HAP-1 (cell line): ENCODE results near the gene ESRRG.

ENCODE experiments used
- DNase-seq, 2 experiments: peaks; one replicate each; pipeline ENCODE4 v3.0.0-alpha.2; 2016 to 2020; ENCODE audit warnings: low spot score in 2 of 2
- H3K27me3 ChIP-seq: fragments of 250-450 bp; sonication (Bioruptor Pico); 2 replicates; pipeline ENCODE4 v1.5.1; 2020; ENCODE audit warnings: low read depth, mild to moderate bottlenecking, moderate library complexity
- H3K36me3 ChIP-seq: fragments of 250-450 bp; sonication (Bioruptor Pico); replicated peaks from 2 replicates; pipeline ENCODE4 v1.5.1; 2020; ENCODE audit warnings: mild to moderate bottlenecking
- H3K4me1 ChIP-seq: fragments of 250-450 bp; sonication (Bioruptor Pico); 2 replicates; pipeline ENCODE4 v1.5.1; 2020; ENCODE audit warnings: mild to moderate bottlenecking
- H3K4me3 ChIP-seq: fragments of 250-450 bp; sonication (Bioruptor Pico); 2 replicates; pipeline ENCODE4 v1.5.1; 2020; ENCODE audit warnings: mild to moderate bottlenecking, moderate library complexity
- H3K9me3 ChIP-seq: fragments of 250-450 bp; sonication (Bioruptor Pico); 2 replicates; pipeline ENCODE4 v1.5.1; 2020; ENCODE audit warnings: mild to moderate bottlenecking, moderate library complexity
- in situ Hi-C: fragments of 300-500 bp; cut with MboI; formaldehyde crosslinking; loops from 3 replicates; pipeline ENCODE4 v1.14.3; 2020; ENCODE audit warnings: low sequenced_read_pairs, inconsistent platforms, mixed read lengths

ESRRG gene

GRCh38 chr1:216688127-216688657, 35.0 kb downstream of the ESRRG start:
- in situ Hi-C loops: no loop called here
- H3K27me3 ChIP-seq: no peaks in the 10 kb centered on the region
- H3K36me3 ChIP-seq: no peaks in the 10 kb centered on the region
- H3K9me3 ChIP-seq: no peaks in the 10 kb centered on the region
- H3K4me3 ChIP-seq: no peak overlapping the region
- H3K4me1 ChIP-seq: peaks cover 4% of the 10 kb centered on the region; the same call in 1 of the 2 replicates
- no peak for DNase-seq

- Histone ChIP-seq H3K4me3 (no peak overlapping the region), H3K9me3 (no peaks in the 10 kb centered on the region), H3K36me3 (no peaks in the 10 kb centered on the region), H3K27me3 (no peaks in the 10 kb centered on the region), H3K4me1 (peaks cover 4% of the 10 kb centered on the region; the same call in 1 of the 2 replicates)
- in situ Hi-C loops: no loop called here
- peak in 1 of 2 experiments; percentile 23 for DNase-seq
Measured at GRCh38 chr1:216686860-216687766, 36.1 kb downstream of the ESRRG start.

- Histone ChIP-seq H3K36me3 (no peaks in the 10 kb centered on the region), H3K27me3 (no peaks in the 10 kb centered on the region), H3K4me3 (no peak overlapping the region), H3K9me3 (no peaks in the 10 kb centered on the region), H3K4me1 (peaks cover under 1% of the 10 kb centered on the region; the same call in 1 of the 2 replicates)
- no peak for DNase-seq
- in situ Hi-C loops: no loop called here
Measured at GRCh38 chr1:216682752-216683151, 40.5 kb downstream of the ESRRG start.

GRCh38 chr1:216679108-216679507, 44.1 kb downstream of the ESRRG start:
- Histone ChIP-seq H3K4me3 (no peak overlapping the region), H3K36me3 (no peaks in the 10 kb centered on the region), H3K27me3 (no peaks in the 10 kb centered on the region), H3K9me3 (no peaks in the 10 kb centered on the region), H3K4me1 (no peaks in the 10 kb centered on the region)
- in situ Hi-C loops: no loop called here
- no peak for DNase-seq

GRCh38 chr1:216670118-216670883, 52.9 kb downstream of the ESRRG start:
- Histone ChIP-seq H3K4me3 (no peak overlapping the region), H3K4me1 (peaks cover 10% of the 10 kb centered on the region), H3K9me3 (no peaks in the 10 kb centered on the region), H3K36me3 (no peaks in the 10 kb centered on the region), H3K27me3 (no peaks in the 10 kb centered on the region)
- DNase-seq: no peak
- in situ Hi-C loops: no loop called here

GRCh38 chr1:216666441-216666840, 56.8 kb downstream of the ESRRG start:
- no peaks in the 10 kb centered on the region for H3K27me3 ChIP-seq
- no peaks in the 10 kb centered on the region for H3K36me3 ChIP-seq
- in situ Hi-C loops: no loop called here
- peak in 1 of 2 experiments; percentile 22 for DNase-seq
- no peak overlapping the region for H3K4me3 ChIP-seq
- peaks cover 27% of the 10 kb centered on the region for H3K4me1 ChIP-seq
- H3K9me3 ChIP-seq: no peaks in the 10 kb centered on the region

GRCh38 chr1:216665856-216666255, 57.4 kb downstream of the ESRRG start:
- Histone ChIP-seq H3K9me3 (no peaks in the 10 kb centered on the region), H3K27me3 (no peaks in the 10 kb centered on the region), H3K4me1 (peaks cover 27% of the 10 kb centered on the region), H3K36me3 (no peaks in the 10 kb centered on the region), H3K4me3 (no peak overlapping the region)
- in situ Hi-C loops: no loop called here
- DNase-seq: no peak

- Histone ChIP-seq H3K4me3 (no peak overlapping the region), H3K36me3 (no peaks in the 10 kb centered on the region), H3K27me3 (no peaks in the 10 kb centered on the region), H3K4me1 (peaks cover 27% of the 10 kb centered on the region), H3K9me3 (no peaks in the 10 kb centered on the region)
- DNase-seq: no peak
- in situ Hi-C loops: no loop called here
Measured at GRCh38 chr1:216665406-216665805, 57.8 kb downstream of the ESRRG start.

- Histone ChIP-seq H3K4me1 (peaks cover 27% of the 10 kb centered on the region), H3K4me3 (no peak overlapping the region), H3K36me3 (no peaks in the 10 kb centered on the region), H3K27me3 (no peaks in the 10 kb centered on the region), H3K9me3 (no peaks in the 10 kb centered on the region)
- peak; percentile 78 to 92 for DNase-seq
- in situ Hi-C loops: no loop called here
Measured at GRCh38 chr1:216662681-216663080, 60.5 kb downstream of the ESRRG start.

- no peak for DNase-seq
- Histone ChIP-seq H3K36me3 (no peaks in the 10 kb centered on the region), H3K9me3 (no peaks in the 10 kb centered on the region), H3K27me3 (no peaks in the 10 kb centered on the region), H3K4me3 (no peak overlapping the region), H3K4me1 (peaks cover 25% of the 10 kb centered on the region)
- in situ Hi-C loops: no loop called here
Measured at GRCh38 chr1:216660561-216660960, 62.7 kb downstream of the ESRRG start.

- no peaks in the 10 kb centered on the region for H3K36me3 ChIP-seq
- DNase-seq: no peak
- H3K4me3 ChIP-seq: no peak overlapping the region
- H3K9me3 ChIP-seq: no peaks in the 10 kb centered on the region
- H3K4me1 ChIP-seq: peaks cover 6% of the 10 kb centered on the region
- no peaks in the 10 kb centered on the region for H3K27me3 ChIP-seq
- in situ Hi-C loops: no loop called here
Measured at GRCh38 chr1:216653001-216653400, 70.2 kb downstream of the ESRRG start.

GRCh38 chr1:216651826-216652418, 71.3 kb downstream of the ESRRG start:
- Histone ChIP-seq H3K9me3 (no peaks in the 10 kb centered on the region), H3K36me3 (no peaks in the 10 kb centered on the region), H3K27me3 (no peaks in the 10 kb centered on the region), H3K4me3 (no peak overlapping the region), H3K4me1 (peaks cover 5% of the 10 kb centered on the region)
- in situ Hi-C loops: no loop called here
- no peak for DNase-seq

GRCh38 chr1:216643176-216643575, 80.1 kb downstream of the ESRRG start:
- Histone ChIP-seq H3K4me3 (no peak overlapping the region), H3K4me1 (no peaks in the 10 kb centered on the region), H3K36me3 (no peaks in the 10 kb centered on the region), H3K27me3 (no peaks in the 10 kb centered on the region), H3K9me3 (no peaks in the 10 kb centered on the region)
- in situ Hi-C loops: no loop called here
- DNase-seq: no peak
